H9 (cell line): ENCODE measurements around the gene THBS2. TPM values are rescaled to one million over a fixed set of nuclear protein-coding genes. Genes with fewer than 3 reads are reported as not detected.

Source experiments
- DNase-seq: peaks from one replicate; pipeline ENCODE4 v3.0.0-alpha.2; 2017
- H2AFZ ChIP-seq: one replicate; pipeline ENCODE4 v1.6.1; 2013; ENCODE audit warnings: mild to moderate bottlenecking, low read length, control low read depth, moderate library complexity
- H2AK5ac ChIP-seq: 2 replicates; pipeline ENCODE4 v1.6.1; 2013; ENCODE audit warnings: low read length, control low read depth, mixed read lengths; ENCODE audit not compliant: insufficient read length
- H2BK120ac ChIP-seq: one replicate; pipeline ENCODE4 v1.6.1; 2013; ENCODE audit warnings: low read depth, mild to moderate bottlenecking, low read length, control low read depth, inconsistent platforms; ENCODE audit not compliant: poor library complexity, severe bottlenecking
- H2BK12ac ChIP-seq: 2 replicates; pipeline ENCODE4 v1.6.1; 2013; ENCODE audit warnings: low read length, control low read depth, mixed read lengths, low read depth; ENCODE audit not compliant: insufficient read length
- H2BK15ac ChIP-seq: 2 replicates; pipeline ENCODE4 v1.6.1; 2013; ENCODE audit warnings: low read depth, low read length, control low read depth
- H2BK20ac ChIP-seq: one replicate; pipeline ENCODE4 v1.6.1; 2013; ENCODE audit warnings: low read depth, mild to moderate bottlenecking, low read length, control low read depth, inconsistent platforms; ENCODE audit not compliant: poor library complexity, severe bottlenecking
- H2BK5ac ChIP-seq: 2 replicates; pipeline ENCODE4 v1.6.1; 2013; ENCODE audit warnings: low read length, control low read depth, mixed read lengths; ENCODE audit not compliant: insufficient read length
- H3K14ac ChIP-seq: 2 replicates; pipeline ENCODE4 v1.6.1; 2013; ENCODE audit warnings: low read length, control low read depth; ENCODE audit not compliant: insufficient read depth
- H3K18ac ChIP-seq: 2 replicates; pipeline ENCODE4 v1.6.1; 2013; ENCODE audit warnings: low read depth, mild to moderate bottlenecking, mixed read lengths, low read length, control low read depth; ENCODE audit not compliant: insufficient read length
- H3K23ac ChIP-seq: 2 replicates; pipeline ENCODE4 v1.6.1; 2013; ENCODE audit warnings: low read length, control low read depth, mixed read lengths, low read depth; ENCODE audit not compliant: insufficient read length
- H3K23me2 ChIP-seq: 2 replicates; pipeline ENCODE4 v1.6.1; 2013; ENCODE audit warnings: low read depth, mild to moderate bottlenecking, mixed read lengths, low read length, control low read depth; ENCODE audit not compliant: insufficient read length, poor library complexity, severe bottlenecking
- H3K27ac ChIP-seq: 2 replicates; pipeline ENCODE4 v1.5.1; 2013; ENCODE audit warnings: low read length, control low read depth, mixed read lengths, low read depth; ENCODE audit not compliant: insufficient read length
- H3K27me3 ChIP-seq: 2 replicates; pipeline ENCODE4 v1.6.1; 2013; ENCODE audit warnings: low read length, control low read depth, inconsistent platforms; ENCODE audit not compliant: insufficient read depth
- H3K4ac ChIP-seq: 2 replicates; pipeline ENCODE4 v1.6.1; 2013; ENCODE audit warnings: low read depth, mild to moderate bottlenecking, control low read depth, inconsistent platforms, low read length, moderate library complexity
- H3K4me1 ChIP-seq: 2 replicates; pipeline ENCODE4 v1.6.1; 2013; ENCODE audit warnings: low read length, control low read depth, inconsistent platforms; ENCODE audit not compliant: insufficient read depth
- H3K4me2 ChIP-seq: 2 replicates; pipeline ENCODE4 v1.6.1; 2013; ENCODE audit warnings: low read length, control low read depth, mixed read lengths; ENCODE audit not compliant: insufficient read length, insufficient read depth
- H3K56ac ChIP-seq: 2 replicates; pipeline ENCODE4 v1.6.1; 2013; ENCODE audit warnings: low read depth, mild to moderate bottlenecking, mixed read lengths, low read length, control low read depth; ENCODE audit not compliant: insufficient read length
- H3K79me1 ChIP-seq: 2 replicates; pipeline ENCODE4 v1.6.1; 2013; ENCODE audit warnings: low read depth, mild to moderate bottlenecking, moderate library complexity, low read length, control low read depth, inconsistent platforms; ENCODE audit not compliant: insufficient read depth, poor library complexity, severe bottlenecking
- H3K79me2 ChIP-seq: 2 replicates; pipeline ENCODE4 v1.6.1; 2013; ENCODE audit warnings: low read length, control low read depth, inconsistent platforms; ENCODE audit not compliant: insufficient read depth
- H3K9ac ChIP-seq: 2 replicates; pipeline ENCODE4 v1.6.1; 2013; ENCODE audit warnings: low read length, control low read depth, mixed read lengths; ENCODE audit not compliant: insufficient read length; ENCODE audit errors: extremely low read depth
- H3K9me3 ChIP-seq: one replicate; pipeline ENCODE4 v1.6.1; 2013; ENCODE audit warnings: low read depth, low read length, inconsistent platforms; ENCODE audit not compliant: control insufficient read depth
- H3T11ph ChIP-seq: one replicate; pipeline ENCODE4 v1.6.1; 2013; ENCODE audit warnings: mild to moderate bottlenecking, low read length, control low read depth, inconsistent platforms
- H4K20me1 ChIP-seq: one replicate; pipeline ENCODE4 v1.6.1; 2013; ENCODE audit not compliant: control insufficient read depth, insufficient read length, insufficient read depth
- H4K5ac ChIP-seq: 2 replicates; pipeline ENCODE4 v1.6.1; 2013; ENCODE audit warnings: low read depth, mild to moderate bottlenecking, mixed read lengths, low read length, control low read depth; ENCODE audit not compliant: insufficient read length
- H4K8ac ChIP-seq: replicated peaks from 2 replicates; pipeline ENCODE4 v1.6.1; 2013; ENCODE audit warnings: low read length, control low read depth, mixed read lengths, low read depth; ENCODE audit not compliant: insufficient read length
- H4K91ac ChIP-seq: 2 replicates; pipeline ENCODE4 v1.6.1; 2013; ENCODE audit warnings: low read depth, mild to moderate bottlenecking, moderate library complexity, mixed read lengths, low read length, control low read depth; ENCODE audit not compliant: insufficient read length
- H3K27ac Mint-ChIP-seq, 3 experiments: 2 replicates in 2 of 3; 3 replicates in 1 of 3; pipeline ENCODE4 v1.8.0; 2020 to 2021; ENCODE audit warnings: mixed read lengths in 3 of 3, mild to moderate bottlenecking in 1 of 3, moderate library complexity in 1 of 3
- H3K27me3 Mint-ChIP-seq: 2 replicates; pipeline ENCODE4 v1.8.0; 2021; ENCODE audit warnings: low read depth, mild to moderate bottlenecking, moderate library complexity, mixed read lengths
- H3K36me3 Mint-ChIP-seq, 3 experiments: 2 replicates in 2 of 3; 3 replicates in 1 of 3; pipeline ENCODE4 v1.8.0; 2020 to 2021; ENCODE audit warnings: low read depth in 3 of 3, mixed read lengths in 3 of 3; ENCODE audit not compliant: insufficient read depth in 1 of 3
- H3K4me1 Mint-ChIP-seq, 2 experiments: 2 replicates each; pipeline ENCODE4 v1.8.0; 2020; ENCODE audit warnings: mixed read lengths in 2 of 2
- H3K4me3 Mint-ChIP-seq, 2 experiments: 2 replicates in 1 of 2; 3 replicates in 1 of 2; pipeline ENCODE4 v1.8.0; 2020 to 2021; ENCODE audit warnings: mild to moderate bottlenecking in 2 of 2, mixed read lengths in 2 of 2, moderate library complexity in 1 of 2
- H3K9me3 Mint-ChIP-seq, 2 experiments: 2 replicates in 1 of 2; 3 replicates in 1 of 2; pipeline ENCODE4 v1.8.0; 2020; ENCODE audit warnings: mild to moderate bottlenecking in 2 of 2, mixed read lengths in 2 of 2, moderate library complexity in 1 of 2
- WGBS: extraction: QIAGEN DNeasy Blood & Tissue Kit; methylation state at CpG from one replicate; pipeline ENCODE4 v1.1.7; 2013; ENCODE audit warnings: missing lambda C conversion rate, low lambda C conversion rate, mixed read lengths; ENCODE audit not compliant: insufficient read length; ENCODE audit errors: extremely low coverage; 5-methylcytosine and 5-hydroxymethylcytosine counted together
- total RNA-seq: library from RNA; stranded (reverse); gene quantifications from 2 replicates; pipeline ENCODE4 v1.2.1, GENCODE V29; 2021
- TF ChIP-seq, protein P1 (sequence below): fragments of 200-600 bp; sonication (generic); conservative IDR thresholded peaks from 3 replicates; pipeline ENCODE4 v1.8.0; 2021; ENCODE audit warnings: antibody characterized with exemption, mild to moderate bottlenecking

THBS2 gene
- total RNA-seq, 1 experiment from 2014 or later = 14.7 TPM

DNA sequence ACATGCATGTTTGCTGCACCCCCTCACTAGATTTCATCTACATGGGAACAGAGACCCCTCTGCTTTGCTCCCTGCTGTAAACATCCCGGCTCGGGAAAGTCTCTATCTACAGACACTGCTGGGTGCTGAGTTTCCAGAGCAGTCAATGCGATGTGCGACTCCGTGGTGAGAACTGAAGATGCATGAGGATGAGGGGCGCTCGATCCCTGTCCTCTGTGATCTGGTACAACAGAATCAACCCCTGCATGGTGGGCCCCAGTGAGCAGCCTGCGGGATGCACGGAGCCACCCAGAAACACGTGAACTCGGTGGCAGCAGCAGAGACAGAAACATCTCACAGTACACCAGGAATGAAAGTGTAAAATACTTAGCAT lies 83.1 kb downstream of the THBS2 start:
- Histone ChIP-seq H3K9me3 (no peaks in the 10 kb centered on the region), H3K27ac (no peak overlapping the region), H3K14ac (no peak overlapping the region), H2AK5ac (no peak overlapping the region), H4K91ac (no peak overlapping the region), H3T11ph (no peak overlapping the region), H3K4ac (no peak overlapping the region), H3K79me2 (no peaks in the 10 kb centered on the region), H3K9ac (no peak overlapping the region), H3K4me2 (no peak overlapping the region), H3K56ac (no peak overlapping the region), H4K5ac (no peak overlapping the region), H3K23me2 (peaks cover 3% of the 10 kb centered on the region), H2BK20ac (no peak overlapping the region), H3K23ac (no peak overlapping the region), H2BK120ac (no peak overlapping the region), H3K27me3 (no peaks in the 10 kb centered on the region), H2BK12ac (no peak overlapping the region), H2AFZ (no peak overlapping the region), H3K4me1 (no peaks in the 10 kb centered on the region), H4K20me1 (peaks cover 2% of the 10 kb centered on the region), H2BK5ac (no peak overlapping the region), H3K18ac (no peak overlapping the region), H3K79me1 (no peaks in the 10 kb centered on the region), H4K8ac (no peak overlapping the region), H2BK15ac (no peak overlapping the region)
- DNase-seq = peak; percentile 3
- peak overlapping the region in 2 of 3 experiments; percentile 18 to 52; a peak in 2 of 7 replicates for H3K27ac Mint-ChIP-seq
- peaks cover 4% of the 10 kb centered on the region for H3K27me3 Mint-ChIP-seq
- peaks cover 6% of the 10 kb centered on the region in 2 experiments for H3K4me1 Mint-ChIP-seq
- TF ChIP-seq, protein P1, sequence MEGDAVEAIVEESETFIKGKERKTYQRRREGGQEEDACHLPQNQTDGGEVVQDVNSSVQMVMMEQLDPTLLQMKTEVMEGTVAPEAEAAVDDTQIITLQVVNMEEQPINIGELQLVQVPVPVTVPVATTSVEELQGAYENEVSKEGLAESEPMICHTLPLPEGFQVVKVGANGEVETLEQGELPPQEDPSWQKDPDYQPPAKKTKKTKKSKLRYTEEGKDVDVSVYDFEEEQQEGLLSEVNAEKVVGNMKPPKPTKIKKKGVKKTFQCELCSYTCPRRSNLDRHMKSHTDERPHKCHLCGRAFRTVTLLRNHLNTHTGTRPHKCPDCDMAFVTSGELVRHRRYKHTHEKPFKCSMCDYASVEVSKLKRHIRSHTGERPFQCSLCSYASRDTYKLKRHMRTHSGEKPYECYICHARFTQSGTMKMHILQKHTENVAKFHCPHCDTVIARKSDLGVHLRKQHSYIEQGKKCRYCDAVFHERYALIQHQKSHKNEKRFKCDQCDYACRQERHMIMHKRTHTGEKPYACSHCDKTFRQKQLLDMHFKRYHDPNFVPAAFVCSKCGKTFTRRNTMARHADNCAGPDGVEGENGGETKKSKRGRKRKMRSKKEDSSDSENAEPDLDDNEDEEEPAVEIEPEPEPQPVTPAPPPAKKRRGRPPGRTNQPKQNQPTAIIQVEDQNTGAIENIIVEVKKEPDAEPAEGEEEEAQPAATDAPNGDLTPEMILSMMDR = no peak
- no peak overlapping the region for H3K4me3 Mint-ChIP-seq
- H3K36me3 Mint-ChIP-seq = no peaks in the 10 kb centered on the region
- WGBS = no CpG with 5 or more reads among the region's 11 CpGs
- H3K9me3 Mint-ChIP-seq = no peaks in the 10 kb centered on the region
